GM12874 (cell line): ENCODE results near the gene S100A12.

Experiments
- TF ChIP-seq, protein P1 (sequence below): IDR thresholded peaks from 2 replicates; pipeline ENCODE4 v1.5.1; 2011; ENCODE audit warnings: low read depth, mild to moderate bottlenecking, control low read depth, low read length, moderate library complexity; ENCODE audit not compliant: insufficient read depth

Gene S100A12

DNA sequence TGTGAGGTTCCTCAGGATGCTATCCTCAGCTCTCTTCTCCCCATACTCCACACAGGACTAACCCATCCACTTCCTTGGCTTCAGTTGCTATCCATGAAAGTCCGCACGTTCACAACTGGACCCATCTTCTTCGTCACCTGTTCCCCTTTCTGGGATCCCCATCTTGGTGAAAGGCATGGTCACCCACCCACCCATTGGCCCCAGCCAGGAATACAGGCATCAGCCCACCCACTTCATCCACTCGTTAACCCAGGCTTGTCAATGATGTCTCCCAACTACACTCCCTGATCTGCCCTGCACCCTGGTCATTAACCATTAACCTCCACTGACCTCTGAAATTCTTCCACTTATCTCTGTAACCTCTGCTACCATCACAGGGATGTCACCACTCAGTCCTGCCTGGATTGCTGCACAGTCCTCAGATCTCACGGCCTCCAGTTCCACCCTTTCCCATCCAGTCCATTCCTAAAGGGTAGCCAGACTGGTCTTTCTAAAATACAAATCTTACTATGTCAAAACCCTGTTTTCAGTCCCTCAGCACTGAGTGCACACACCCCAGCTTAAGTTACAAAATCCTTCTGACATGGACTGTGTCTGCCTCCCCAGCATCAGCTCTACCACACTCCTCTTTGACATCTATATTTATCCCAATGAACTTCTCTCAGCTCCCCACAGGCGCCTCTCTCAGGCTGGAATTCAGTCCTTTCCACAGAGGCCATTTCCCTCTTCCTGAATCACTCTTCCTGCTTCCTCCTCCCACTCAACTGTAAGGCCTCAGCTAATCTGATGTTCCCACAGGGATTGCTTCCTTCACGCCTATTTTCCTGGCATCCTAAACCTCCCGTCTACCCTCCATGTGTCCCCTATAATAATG is 37.2 kb downstream of the S100A12 start:
- TF ChIP-seq, protein P1, sequence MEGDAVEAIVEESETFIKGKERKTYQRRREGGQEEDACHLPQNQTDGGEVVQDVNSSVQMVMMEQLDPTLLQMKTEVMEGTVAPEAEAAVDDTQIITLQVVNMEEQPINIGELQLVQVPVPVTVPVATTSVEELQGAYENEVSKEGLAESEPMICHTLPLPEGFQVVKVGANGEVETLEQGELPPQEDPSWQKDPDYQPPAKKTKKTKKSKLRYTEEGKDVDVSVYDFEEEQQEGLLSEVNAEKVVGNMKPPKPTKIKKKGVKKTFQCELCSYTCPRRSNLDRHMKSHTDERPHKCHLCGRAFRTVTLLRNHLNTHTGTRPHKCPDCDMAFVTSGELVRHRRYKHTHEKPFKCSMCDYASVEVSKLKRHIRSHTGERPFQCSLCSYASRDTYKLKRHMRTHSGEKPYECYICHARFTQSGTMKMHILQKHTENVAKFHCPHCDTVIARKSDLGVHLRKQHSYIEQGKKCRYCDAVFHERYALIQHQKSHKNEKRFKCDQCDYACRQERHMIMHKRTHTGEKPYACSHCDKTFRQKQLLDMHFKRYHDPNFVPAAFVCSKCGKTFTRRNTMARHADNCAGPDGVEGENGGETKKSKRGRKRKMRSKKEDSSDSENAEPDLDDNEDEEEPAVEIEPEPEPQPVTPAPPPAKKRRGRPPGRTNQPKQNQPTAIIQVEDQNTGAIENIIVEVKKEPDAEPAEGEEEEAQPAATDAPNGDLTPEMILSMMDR, result no peak

DNA sequence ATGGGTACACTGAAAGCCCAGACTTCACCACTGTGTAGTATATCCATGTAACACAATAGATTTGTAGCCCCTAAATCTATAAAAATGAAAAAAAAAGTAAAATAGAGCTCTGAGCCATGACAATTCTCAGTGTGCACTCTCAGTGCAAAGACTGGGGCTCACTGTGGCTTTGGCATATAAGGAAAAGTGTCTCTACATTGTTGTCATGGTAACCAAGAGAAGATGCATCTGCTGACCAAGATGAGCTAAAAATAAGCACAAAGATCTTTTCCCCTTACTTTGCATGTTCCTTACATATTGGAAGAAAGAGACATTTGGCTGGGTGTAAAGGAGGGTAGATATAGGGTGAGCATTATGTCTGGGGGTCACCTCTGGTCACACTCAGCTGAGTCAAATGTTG is 38.8 kb downstream of the S100A12 start:
- TF ChIP-seq, protein P1, result no peak

DNA sequence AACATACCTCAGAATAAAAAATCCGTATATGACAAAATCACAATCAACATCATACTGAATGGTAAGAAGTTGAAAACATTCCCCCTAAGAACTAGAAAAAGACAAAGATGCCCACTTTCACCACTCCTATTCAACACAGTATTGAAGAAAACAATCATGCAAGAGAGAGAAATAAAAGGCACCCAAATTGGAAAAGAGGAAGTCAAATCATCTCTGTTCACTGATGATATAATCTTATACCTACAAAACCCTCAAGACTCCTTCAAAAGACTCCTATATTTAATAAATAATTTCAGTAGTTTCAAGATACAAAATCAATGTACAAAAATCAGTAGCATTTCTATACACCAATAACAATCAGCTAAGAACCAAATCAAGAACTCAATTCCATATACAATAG is 41.5 kb downstream of the S100A12 start:
- TF ChIP-seq, protein P1, result no peak

DNA sequence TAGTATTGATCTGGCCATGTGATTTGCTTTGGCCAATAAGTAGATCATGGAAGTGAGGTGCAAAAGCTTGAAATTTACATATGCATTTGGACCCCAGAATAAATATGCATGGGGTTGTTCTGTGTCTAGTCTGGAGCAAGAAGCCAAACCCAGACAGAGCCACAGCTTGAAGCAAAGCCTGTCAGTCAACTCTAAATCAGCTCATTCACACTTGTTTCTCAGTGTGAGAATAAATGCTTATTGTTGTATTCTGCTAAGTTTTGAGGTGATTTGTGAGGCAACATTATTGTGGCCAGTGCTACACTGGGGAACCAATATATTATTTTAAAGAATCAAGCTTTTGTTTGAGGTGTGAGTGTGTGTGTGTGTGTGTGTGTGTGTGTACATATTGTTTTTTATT is 50.5 kb downstream of the S100A12 start:
- TF ChIP-seq, protein P1, result no peak
